Right atrium auricular region (tissue), 2 donors: Measurements from ENCODE around the gene FANCC. TPM values are rescaled to one million over a fixed set of nuclear protein-coding genes. Genes with fewer than 3 reads are reported as not detected.
"Not testable (repeated sequence)": the region's sequence is repeated elsewhere in the genome, so short reads cannot be mapped to it uniquely, and the experiment has no call there.

Source experiments
- DNase-seq: peaks from one replicate; pipeline ENCODE4 v3.0.0-alpha.2; 2019; ENCODE audit warnings: low spot score
- H3K27ac ChIP-seq, 2 donors: fragments of 200-600 bp; sonication (generic); 1 replicate in 1 of 2; 2 replicates in 1 of 2; pipeline ENCODE4 v1.5.1; 2016 to 2019
- H3K27me3 ChIP-seq, 2 donors: fragments of 200-600 bp; sonication (generic); one replicate each; pipeline versions ENCODE4 v1.5.1 to v1.6.0; 2017 to 2019
- H3K36me3 ChIP-seq: fragments of 200-600 bp; sonication (generic); one replicate; pipeline ENCODE4 v1.5.1; 2016
- H3K4me1 ChIP-seq, 2 donors: fragments of 200-600 bp; sonication (generic); one replicate each; pipeline versions ENCODE4 v1.5.1 to v1.6.0; 2017 to 2019
- H3K4me3 ChIP-seq, 2 donors: fragments of 200-600 bp; sonication (generic); 1 replicate in 1 of 2; 2 replicates in 1 of 2; pipeline ENCODE4 v1.5.1; 2017 to 2019; ENCODE audit warnings: mild to moderate bottlenecking in 1 of 2, moderate library complexity in 1 of 2
- H3K9me3 ChIP-seq, 2 donors: fragments of 200-600 bp; sonication (generic); one replicate each; pipeline ENCODE4 v1.5.1; 2019
- total RNA-seq, 2 donors: library from RNA; depleted of rRNA; stranded (reverse); fragments of >200 nt; gene quantifications; one replicate each; pipeline ENCODE4 v1.1.0, GENCODE V29; 2016
- TF ChIP-seq, protein P1 (sequence below), 2 donors: fragments of 200-600 bp; sonication (generic); IDR thresholded peaks; one replicate each; pipeline ENCODE4 v1.5.1; 2019; ENCODE audit warnings: antibody characterized with exemption in 2 of 2

The FANCC gene
- total RNA-seq, 2 donors from 2014 or later: 1.8 to 6.2 TPM

- no peaks in the 10 kb centered on the region for H3K36me3 ChIP-seq
- H3K27me3 ChIP-seq: no peaks in the 10 kb centered on the region
- no peak for DNase-seq
- H3K4me1 ChIP-seq: no peaks in the 10 kb centered on the region
- no peak overlapping the region for H3K27ac ChIP-seq
- H3K4me3 ChIP-seq: no peak overlapping the region
- TF ChIP-seq, protein P1, sequence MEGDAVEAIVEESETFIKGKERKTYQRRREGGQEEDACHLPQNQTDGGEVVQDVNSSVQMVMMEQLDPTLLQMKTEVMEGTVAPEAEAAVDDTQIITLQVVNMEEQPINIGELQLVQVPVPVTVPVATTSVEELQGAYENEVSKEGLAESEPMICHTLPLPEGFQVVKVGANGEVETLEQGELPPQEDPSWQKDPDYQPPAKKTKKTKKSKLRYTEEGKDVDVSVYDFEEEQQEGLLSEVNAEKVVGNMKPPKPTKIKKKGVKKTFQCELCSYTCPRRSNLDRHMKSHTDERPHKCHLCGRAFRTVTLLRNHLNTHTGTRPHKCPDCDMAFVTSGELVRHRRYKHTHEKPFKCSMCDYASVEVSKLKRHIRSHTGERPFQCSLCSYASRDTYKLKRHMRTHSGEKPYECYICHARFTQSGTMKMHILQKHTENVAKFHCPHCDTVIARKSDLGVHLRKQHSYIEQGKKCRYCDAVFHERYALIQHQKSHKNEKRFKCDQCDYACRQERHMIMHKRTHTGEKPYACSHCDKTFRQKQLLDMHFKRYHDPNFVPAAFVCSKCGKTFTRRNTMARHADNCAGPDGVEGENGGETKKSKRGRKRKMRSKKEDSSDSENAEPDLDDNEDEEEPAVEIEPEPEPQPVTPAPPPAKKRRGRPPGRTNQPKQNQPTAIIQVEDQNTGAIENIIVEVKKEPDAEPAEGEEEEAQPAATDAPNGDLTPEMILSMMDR (IDR thresholded peaks at IDR 0.05): no peak
- H3K9me3 ChIP-seq: no peaks in the 10 kb centered on the region
These were observed 93.0 kb downstream of the FANCC start for GRCh38 chr9:95224376-95225019.

DNA sequence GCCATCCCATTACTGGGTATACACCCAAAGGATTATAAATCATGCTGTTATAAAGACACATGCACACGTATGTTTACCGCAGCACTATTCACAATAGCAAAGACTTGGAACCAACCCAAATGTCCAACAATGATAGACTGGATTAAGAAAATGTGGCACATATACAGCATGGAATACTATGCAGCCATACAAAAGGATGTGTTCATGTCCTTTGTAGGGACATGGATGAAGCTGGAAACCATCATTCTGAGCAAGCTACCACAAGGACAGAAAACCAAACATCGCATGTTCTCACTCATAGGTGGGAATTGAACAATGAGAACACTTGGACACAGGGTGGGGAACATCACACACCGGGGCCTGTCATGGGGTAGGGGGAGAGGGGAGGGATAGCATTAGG, 97.2 kb downstream of the FANCC start:
- not testable (repeated sequence) for DNase-seq, H3K9me3 ChIP-seq, H3K4me3 ChIP-seq, H3K27me3 ChIP-seq, H3K4me1 ChIP-seq, H3K36me3 ChIP-seq, H3K27ac ChIP-seq

DNA sequence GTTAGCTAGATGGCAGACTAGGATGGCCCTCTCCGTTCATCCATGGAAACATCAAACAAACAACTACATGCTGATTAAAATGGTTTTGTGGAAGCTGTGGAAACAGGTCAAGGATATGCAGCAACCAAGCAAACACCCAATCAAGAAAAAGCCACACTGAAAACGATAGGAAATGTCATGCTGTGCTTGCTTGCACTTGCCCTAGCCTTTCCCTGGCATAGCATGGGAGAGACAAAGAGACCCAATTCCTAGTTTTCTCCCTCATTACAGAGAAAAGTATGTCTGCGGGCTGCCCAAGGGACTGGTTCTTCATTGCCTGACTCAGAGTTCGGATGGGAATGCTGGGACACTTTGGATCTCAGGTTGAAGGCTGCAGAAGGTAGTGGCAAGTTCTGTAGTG, 98.7 kb downstream of the FANCC start:
- no peaks in the 10 kb centered on the region for H3K4me1 ChIP-seq
- no peak for DNase-seq
- H3K27me3 ChIP-seq: no peaks in the 10 kb centered on the region
- H3K4me3 ChIP-seq: no peak overlapping the region
- no peaks in the 10 kb centered on the region for H3K36me3 ChIP-seq
- TF ChIP-seq, protein P1 (IDR thresholded peaks at IDR 0.05): no peak
- no peaks in the 10 kb centered on the region for H3K9me3 ChIP-seq
- H3K27ac ChIP-seq: no peak overlapping the region

DNA sequence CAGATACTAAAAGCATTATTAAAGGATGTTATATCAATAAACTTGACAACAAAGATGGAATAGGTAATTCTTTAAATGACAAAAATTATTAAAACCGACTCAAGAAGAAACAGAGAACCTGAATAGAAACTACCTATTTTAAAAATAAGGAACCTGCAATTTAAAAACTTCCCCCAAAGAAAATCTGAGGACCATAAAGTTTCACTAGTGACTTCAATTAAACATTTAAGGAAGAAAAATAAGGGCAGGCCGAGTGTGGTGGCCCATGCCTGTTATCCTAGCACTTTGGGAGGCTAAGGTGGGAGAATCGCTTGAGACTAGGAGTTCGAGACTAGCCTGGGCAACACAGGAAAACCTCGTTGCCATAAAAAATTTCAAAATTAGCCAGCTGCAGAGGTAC, 99.6 kb downstream of the FANCC start:
- Histone ChIP-seq H3K27ac (no peak overlapping the region), H3K4me3 (no peak overlapping the region), H3K36me3 (no peaks in the 10 kb centered on the region), H3K4me1 (no peaks in the 10 kb centered on the region), H3K9me3 (no peaks in the 10 kb centered on the region), H3K27me3 (no peaks in the 10 kb centered on the region)
- no peak for DNase-seq
- TF ChIP-seq, protein P1 (IDR thresholded peaks at IDR 0.05): no peak

DNA sequence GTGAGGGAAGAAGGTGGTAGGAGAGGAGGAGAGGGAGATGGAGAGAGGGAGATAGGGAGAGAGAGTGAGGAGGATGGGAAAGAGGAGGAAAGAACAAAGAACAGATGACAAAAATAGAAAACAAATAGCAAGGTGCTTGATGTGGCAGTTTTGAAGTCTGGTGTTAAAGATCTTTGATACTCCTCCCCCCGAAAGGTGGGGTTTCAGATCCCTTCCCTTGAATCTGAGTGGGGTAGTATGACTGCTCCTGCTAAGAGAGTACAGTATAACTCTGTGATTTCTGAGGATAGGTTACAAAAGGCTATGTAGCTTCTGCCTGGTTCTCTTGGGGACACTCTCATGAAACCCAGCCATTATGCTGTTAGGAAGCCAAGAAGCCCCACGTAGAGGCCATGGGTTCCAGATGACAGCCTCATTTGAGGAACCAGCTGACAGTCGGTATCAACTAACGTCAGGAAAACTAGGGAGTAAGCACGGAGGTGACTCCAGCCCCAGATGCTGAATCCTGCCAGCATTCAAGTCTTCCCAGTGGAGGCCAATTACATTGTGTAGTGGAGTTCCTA, 102.1 kb downstream of the FANCC start:
- Histone ChIP-seq H3K36me3 (no peaks in the 10 kb centered on the region), H3K27ac (no peak overlapping the region), H3K4me1 (peaks cover 0 to 8% of the 10 kb centered on the region in 2 donors), H3K27me3 (no peaks in the 10 kb centered on the region), H3K9me3 (no peaks in the 10 kb centered on the region), H3K4me3 (no peak overlapping the region)
- DNase-seq: no peak
- TF ChIP-seq, protein P1 (IDR thresholded peaks at IDR 0.05): no peak

DNA sequence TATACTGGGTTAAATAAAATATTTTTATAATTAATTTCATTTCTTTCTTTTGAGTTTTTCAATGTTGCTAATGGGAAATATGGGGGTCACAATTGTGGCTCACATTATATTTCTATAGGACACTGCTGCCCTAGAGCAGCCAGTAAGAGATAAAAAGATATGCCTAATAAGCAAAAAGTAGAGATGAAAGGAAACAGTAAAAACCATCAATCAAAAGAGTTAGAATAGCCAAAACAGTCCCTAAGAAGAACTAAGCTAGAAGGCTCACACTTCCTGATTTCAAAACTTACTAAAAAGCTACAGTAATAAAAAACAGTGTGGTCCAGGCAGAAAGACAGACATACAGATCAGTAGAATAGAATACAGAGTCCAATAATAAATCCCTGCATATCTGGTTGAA, 104.4 kb downstream of the FANCC start:
- H3K4me3 ChIP-seq: no peak overlapping the region
- H3K27me3 ChIP-seq: no peaks in the 10 kb centered on the region

More for the DNA sequence above, 104.4 kb downstream of the FANCC start:
- TF ChIP-seq, protein P1 (IDR thresholded peaks at IDR 0.05): no peak
- no peak overlapping the region for H3K27ac ChIP-seq
- peaks cover 0 to 8% of the 10 kb centered on the region in 2 donors for H3K4me1 ChIP-seq
- no peaks in the 10 kb centered on the region for H3K36me3 ChIP-seq
- DNase-seq: no peak
- H3K9me3 ChIP-seq: no peaks in the 10 kb centered on the region
